ENCODE results near the gene POLN. TPM values are rescaled to one million over a fixed set of nuclear protein-coding genes. Genes with fewer than 3 reads are reported as not detected.

Gene POLN
- polyA plus RNA-seq, 3 donors: 0.08 to 0.33 (median 0.28) TPM

- Histone ChIP-seq H2AFZ (ENCODE audit: insufficient read depth, low read depth, low read length, poor library complexity, severe bottlenecking) (no peak overlapping the region), H3K9ac (ENCODE audit: insufficient read depth, low read length, poor library complexity, severe bottlenecking) (no peak overlapping the region), H3K9me3 (replicated peaks in 1 of 2; ENCODE audit: control insufficient read depth in 1 of 2, insufficient read depth in 1 of 2, low read length in 2 of 2) (peaks cover 0 to 7% of the 10 kb centered on the region in 2 donors), H3K4me3 (replicated peaks in 1 of 3; ENCODE audit: low read depth in 2 of 3, low read length in 3 of 3) (no peak overlapping the region), H3K4me1 (ENCODE audit: control insufficient read depth in 1 of 2, insufficient read depth in 2 of 2, low read length in 2 of 2) (no peaks in the 10 kb centered on the region), H3K79me2 (ENCODE audit: insufficient read depth, low read length) (no peaks in the 10 kb centered on the region), H3K27ac (ENCODE audit: low read depth in 1 of 2, low read length in 2 of 2) (no peak overlapping the region), H3K36me3 (replicated peaks in 1 of 2; ENCODE audit: control insufficient read depth in 1 of 2, insufficient read depth in 2 of 2, low read length in 2 of 2) (no peaks in the 10 kb centered on the region), H3K4me2 (replicated peaks; ENCODE audit: extremely low read depth, low read length, poor library complexity, severe bottlenecking) (no peak overlapping the region), H3K27me3 (ENCODE audit: control insufficient read depth in 2 of 2, insufficient read depth in 2 of 2, low read length in 2 of 2) (peaks cover 20 to 37% of the 10 kb centered on the region in 2 donors), H4K20me1 (ENCODE audit: insufficient read depth, low read length) (no peaks in the 10 kb centered on the region)
- H3K27ac Mint-ChIP-seq: no peak overlapping the region
- no peaks in the 10 kb centered on the region for H3K4me1 Mint-ChIP-seq
- peaks cover 50 to 72% (median 64%) of the 10 kb centered on the region in 3 donors for H3K27me3 Mint-ChIP-seq (ENCODE audit: low read depth in 3 of 3)
- H3K9me3 Mint-ChIP-seq: peaks cover 7 to 26% (median 16%) of the 10 kb centered on the region in 7 donors
- no peaks in the 10 kb centered on the region for H3K36me3 Mint-ChIP-seq
- H3K4me3 Mint-ChIP-seq: no peak overlapping the region
- no peak for DNase-seq
- TF ChIP-seq CTCF (IDR thresholded peaks at IDR 0.05): no peak
- intact Hi-C loops (cut with micrococcal nuclease): no loop called here
These were observed 217.2 kb downstream of the POLN start for GRCh38 chr4:2024683-2025082.

Small RNAs within 50 kb of the gene (small RNA-seq; reads per million reads assigned to genes)
- not detected for gene COX6B1P5 (ENCODE audit: insufficient read length, low read depth)

Other genes with a start within 250 kb of the POLN start
- 10 to 100 TPM; 10.0 to 22.1 (median 10.5) TPM for gene NELFA, start 233.1 kb downstream of the POLN start, polyA plus RNA-seq
- under 1 TPM in 1 of 3 donors, not detected in 2; 0.01 TPM for gene NAT8L, start 182.8 kb downstream of the POLN start, polyA plus RNA-seq
- gene HAUS3, start within 50 bp of the POLN start, polyA plus RNA-seq: 1 to 10 TPM; 4.4 to 5.5 (median 5.0) TPM
- 10 to 100 TPM; 24.5 to 39.4 (median 35.9) TPM for gene MXD4, start 20.0 kb upstream of the POLN start, polyA plus RNA-seq
- 1 to 10 TPM; 1.0 to 4.4 (median 1.1) TPM for gene ZFYVE28, start 176.5 kb upstream of the POLN start, polyA plus RNA-seq
- under 1 TPM in 2 of 3 donors, not detected in 1; 0.15 to 0.27 TPM for gene CFAP99, start 176.8 kb upstream of the POLN start, polyA plus RNA-seq
- gene RNF4, start 227.0 kb upstream of the POLN start, polyA plus RNA-seq: 10 to 100 TPM; 28.8 to 41.3 (median 37.0) TPM

Data from CD14-positive monocyte (primary cell).